ENCODE measurements around the gene HDDC2. TPM values are rescaled to one million over a fixed set of nuclear protein-coding genes. Genes with fewer than 3 reads are reported as not detected.
A peak's percentile ranks its signal among the peaks of the same experiment; 100 is the strongest.

HDDC2 gene
- total RNA-seq, 1 donor: 70.0 TPM

- no peak for TF ChIP-seq CTCF (IDR thresholded peaks at IDR 0.05; ENCODE audit: insufficient read depth, low read depth, low read length)
- no peak for DNase-seq (ENCODE audit: low read depth)
- no peak overlapping the region for H3K4me3 ChIP-seq (ENCODE audit: low read depth, low read length)
Observed at GRCh38 chr6:125245523-125246264, 56.1 kb downstream of the HDDC2 start.

DNA sequence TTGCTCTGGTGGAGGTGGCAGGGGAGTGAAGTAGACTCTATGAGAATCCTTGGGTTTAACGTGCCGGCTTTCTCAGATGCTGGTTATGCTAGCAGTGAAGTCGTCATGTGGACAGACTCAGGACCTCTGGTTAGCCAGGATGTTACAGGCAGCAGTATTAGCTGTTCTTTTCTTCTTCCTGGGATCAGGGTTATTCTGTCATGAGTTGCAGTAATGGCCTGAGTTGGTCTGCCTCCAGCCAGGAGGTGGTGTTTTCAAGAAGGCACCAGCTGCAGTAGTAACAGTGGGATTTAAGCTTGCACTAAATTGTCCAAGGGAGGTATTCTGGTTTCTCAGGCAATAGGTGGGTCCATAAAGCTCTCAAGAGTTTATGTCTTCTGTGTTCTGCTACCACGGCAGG lies 56.7 kb downstream of the HDDC2 start:
- DNase-seq (ENCODE audit: low read depth): no peak
- no peak overlapping the region for H3K4me3 ChIP-seq (ENCODE audit: low read depth, low read length)
- no peak for TF ChIP-seq CTCF (IDR thresholded peaks at IDR 0.05; ENCODE audit: insufficient read depth, low read depth, low read length)

- DNase-seq (ENCODE audit: low read depth): no peak
- no peak overlapping the region for H3K4me3 ChIP-seq (ENCODE audit: low read depth, low read length)
- TF ChIP-seq CTCF (IDR thresholded peaks at IDR 0.05; ENCODE audit: insufficient read depth, low read depth, low read length): no peak
Observed at GRCh38 chr6:125237764-125238163, 64.0 kb downstream of the HDDC2 start.

GRCh38 chr6:125236536-125237327 lies 65.0 kb downstream of the HDDC2 start:
- DNase-seq (ENCODE audit: low read depth): peak; percentile 5
- TF ChIP-seq CTCF (IDR thresholded peaks at IDR 0.05; ENCODE audit: insufficient read depth, low read depth, low read length): no peak
- no peak overlapping the region for H3K4me3 ChIP-seq (ENCODE audit: low read depth, low read length)

- no peak overlapping the region for H3K4me3 ChIP-seq (ENCODE audit: low read depth, low read length)
- no peak for TF ChIP-seq CTCF (IDR thresholded peaks at IDR 0.05; ENCODE audit: insufficient read depth, low read depth, low read length)
- no peak for DNase-seq (ENCODE audit: low read depth)
Observed at GRCh38 chr6:125233202-125233601, 68.6 kb downstream of the HDDC2 start.

DNA sequence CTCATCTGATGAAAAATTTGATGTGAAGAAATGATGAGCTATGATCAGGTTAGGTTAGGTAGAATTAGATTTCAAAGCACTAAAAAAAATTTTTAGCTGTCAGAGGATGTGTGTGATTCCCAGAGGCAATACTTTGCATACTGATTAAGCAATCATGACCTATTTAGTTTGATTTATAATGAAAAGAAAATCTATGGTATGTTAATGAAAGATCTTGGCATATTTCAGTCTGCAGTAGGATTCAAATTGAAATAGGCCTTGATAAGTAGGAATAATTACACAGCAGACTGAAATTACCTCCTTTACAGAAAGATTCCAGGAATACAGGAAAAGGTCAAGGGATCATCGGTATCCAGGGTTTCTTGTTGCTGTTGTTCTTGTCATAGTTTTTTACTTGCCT lies 69.3 kb downstream of the HDDC2 start:
- DNase-seq (ENCODE audit: low read depth): peak; percentile 20
- H3K4me3 ChIP-seq (ENCODE audit: low read depth, low read length): no peak overlapping the region
- no peak for TF ChIP-seq CTCF (IDR thresholded peaks at IDR 0.05; ENCODE audit: insufficient read depth, low read depth, low read length)
